Sigmoid colon (tissue), 7 donors: ENCODE results near the gene NUDT22. TPM values are rescaled to one million over a fixed set of nuclear protein-coding genes. Genes with fewer than 3 reads are reported as not detected.
A peak's percentile ranks its signal among the peaks of the same experiment; 100 is the strongest.

ENCODE experiments used
- DNase-seq: peaks from one replicate; pipeline ENCODE4 v3.0.0-alpha.2; 2019
- H3K27ac ChIP-seq, 4 donors: fragments of 200-600 bp; sonication (generic); one replicate each; pipeline ENCODE4 v1.5.1; 2016 to 2019; ENCODE audit warnings: mild to moderate bottlenecking in 1 of 4
- H3K27me3 ChIP-seq, 3 donors: fragments of 200-600 bp; sonication (generic); one replicate each; pipeline ENCODE4 v1.5.1; 2019; ENCODE audit warnings: mild to moderate bottlenecking in 1 of 3
- H3K36me3 ChIP-seq, 4 donors: fragments of 200-600 bp; sonication (generic); one replicate each; pipeline ENCODE4 v1.5.1; 2016 to 2019
- H3K4me1 ChIP-seq, 4 donors: fragments of 200-600 bp; sonication (generic); one replicate each; pipeline ENCODE4 v1.5.1; 2017 to 2019
- H3K4me3 ChIP-seq, 4 donors: fragments of 200-600 bp; sonication (generic); one replicate each; pipeline ENCODE4 v1.5.1; 2017 to 2019; ENCODE audit warnings: mild to moderate bottlenecking in 2 of 4, moderate library complexity in 1 of 4
- H3K9me3 ChIP-seq, 4 donors: fragments of 200-600 bp in 3 of 4; sonication (generic) in 3 of 4; one replicate each; pipeline versions ENCODE4 v1.5.1 to v1.6.1; 2013 to 2019
- CTCF ChIP-seq, 4 experiments: fragments of 450-650 bp in 3 of 4; fragments of 200-600 bp in 1 of 4; IDR thresholded peaks; one replicate each; pipeline ENCODE4 v1.5.1; 2016 to 2019; ENCODE audit warnings: antibody characterized with exemption in 4 of 4, mild to moderate bottlenecking in 3 of 4, moderate library complexity in 2 of 4
- EP300 ChIP-seq, 4 donors: sonication (generic); formaldehyde crosslinking; IDR thresholded peaks; one replicate each; pipeline ENCODE4 v1.6.1; 2017; ENCODE audit warnings: antibody characterized with exemption in 4 of 4
- POLR2A ChIP-seq, 2 donors: fragments of 450-650 bp; IDR thresholded peaks; one replicate each; pipeline ENCODE4 v1.6.1; 2016; ENCODE audit warnings: antibody characterized with exemption in 2 of 2, mild to moderate bottlenecking in 2 of 2, moderate library complexity in 2 of 2
- POLR2AphosphoS5 ChIP-seq, 4 donors: sonication (generic); formaldehyde crosslinking; IDR thresholded peaks; one replicate each; pipeline ENCODE4 v1.6.1; 2017; ENCODE audit warnings: antibody characterized with exemption in 4 of 4
- WGBS, 2 donors: extraction: QIAGEN DNeasy Blood & Tissue Kit; methylation state at CpG; one replicate each; pipeline ENCODE4 v1.1.7; 2013; 5-methylcytosine and 5-hydroxymethylcytosine counted together
- intact Hi-C: fragments of 100-400 bp; cut with DNase I; formaldehyde crosslinking; loops from one replicate; pipeline ENCODE4 v1.15.1; 2023
- polyA plus RNA-seq, 3 donors: library from polyadenylated mRNA; stranded (reverse); fragments of 200-250 nt; gene quantifications; one replicate each; pipeline ENCODE4 v1.2.3, GENCODE V29; 2013
- total RNA-seq, 4 donors: library from RNA; depleted of rRNA; stranded (reverse); fragments of >200 nt; gene quantifications; one replicate each; pipeline ENCODE4 v1.1.0, GENCODE V29; 2016
- donor health status: healthy with polysubstance abuse.
- donor health status: Bipolar disorder and iron deficiency.
- donor health status: healthy.

NUDT22 gene
- total and polyA plus RNA-seq, 7 donors = 41.4 to 130 (median 64.8) TPM

- Histone ChIP-seq H3K4me3 (no peak overlapping the region), H3K36me3 (peaks cover 0 to 53% (median 25%) of the 10 kb centered on the region in 4 donors), H3K9me3 (no peaks in the 10 kb centered on the region), H3K4me1 (peaks cover 0 to 25% (median 21%) of the 10 kb centered on the region in 4 donors), H3K27me3 (no peaks in the 10 kb centered on the region), H3K27ac (no peak overlapping the region)
- DNase-seq = no peak
- intact Hi-C loops = no loop called here
- TF ChIP-seq EP300 (IDR thresholded peaks at IDR 0.05) (no peak), CTCF (IDR thresholded peaks at IDR 0.05) (no peak), POLR2AphosphoS5 (IDR thresholded peaks at IDR 0.05) (no peak), POLR2A (IDR thresholded peaks at IDR 0.05) (no peak)
- WGBS, 2 donors = 91 to 94% methylated on average over 35 of the region's 35 CpGs
Observed at GRCh38 chr11:64265176-64266160, 39.4 kb downstream of the NUDT22 start.

- DNase-seq = no peak
- 92 to 95% methylated on average over 15 of the region's 15 CpGs for WGBS, 2 donors
- Histone ChIP-seq H3K4me3 (no peak overlapping the region), H3K27me3 (no peaks in the 10 kb centered on the region), H3K4me1 (peaks cover 0 to 25% (median 21%) of the 10 kb centered on the region in 4 donors), H3K36me3 (peaks cover 0 to 49% (median 25%) of the 10 kb centered on the region in 4 donors), H3K9me3 (no peaks in the 10 kb centered on the region), H3K27ac (no peak overlapping the region)
- intact Hi-C loops = no loop called here
- no peak for TF ChIP-seq POLR2A (IDR thresholded peaks at IDR 0.05)
- no peak for TF ChIP-seq POLR2AphosphoS5 (IDR thresholded peaks at IDR 0.05)
- TF ChIP-seq EP300 (IDR thresholded peaks at IDR 0.05) = no peak
- TF ChIP-seq CTCF (IDR thresholded peaks at IDR 0.05) = no peak
Observed at GRCh38 chr11:64266339-64266738, 40.3 kb downstream of the NUDT22 start.

- H3K4me1 ChIP-seq = peaks cover 0 to 34% (median 30%) of the 10 kb centered on the region in 4 donors
- no peaks in the 10 kb centered on the region for H3K9me3 ChIP-seq
- WGBS, 2 donors = 58 to 78% methylated on average over 27 of the region's 27 CpGs
- peak overlapping the region; percentile 87 to 99 (median 96) for H3K27ac ChIP-seq
- H3K4me3 ChIP-seq = no peak overlapping the region
- intact Hi-C loops = no loop called here
- H3K36me3 ChIP-seq = peaks cover 0 to 39% (median 19%) of the 10 kb centered on the region in 4 donors
- DNase-seq = no peak
- H3K27me3 ChIP-seq = no peaks in the 10 kb centered on the region
- TF ChIP-seq CTCF (IDR thresholded peaks at IDR 0.05) (no peak), EP300 (IDR thresholded peaks at IDR 0.05) (no peak), POLR2AphosphoS5 (IDR thresholded peaks at IDR 0.05) (no peak), POLR2A (IDR thresholded peaks at IDR 0.05) (no peak)
Observed at GRCh38 chr11:64267207-64267945, 41.3 kb downstream of the NUDT22 start.

GRCh38 chr11:64268025-64268892, 42.2 kb downstream of the NUDT22 start:
- H3K36me3 ChIP-seq = peaks cover 0 to 31% (median 12%) of the 10 kb centered on the region in 4 donors
- 32 to 48% methylated on average over 23 of the region's 23 CpGs for WGBS, 2 donors
- H3K9me3 ChIP-seq = no peaks in the 10 kb centered on the region
- DNase-seq = peak; percentile 86
- H3K27me3 ChIP-seq = no peaks in the 10 kb centered on the region
- intact Hi-C loops = no loop called here
- TF ChIP-seq POLR2AphosphoS5 (IDR thresholded peaks at IDR 0.05) (no peak), POLR2A (IDR thresholded peaks at IDR 0.05) (no peak), EP300 (IDR thresholded peaks at IDR 0.05) (no peak), CTCF (IDR thresholded peaks at IDR 0.05) (no peak)
- H3K4me1 ChIP-seq = peaks cover 0 to 37% (median 31%) of the 10 kb centered on the region in 4 donors
- H3K4me3 ChIP-seq = peak overlapping the region; percentile 53 to 94 (median 78)
- H3K27ac ChIP-seq = peak overlapping the region; percentile 87 to 99 (median 96)
